ENCODE measurements around the gene NFYB. TPM values are rescaled to one million over a fixed set of nuclear protein-coding genes. Genes with fewer than 3 reads are reported as not detected.
A peak's percentile ranks its signal among the peaks of the same experiment; 100 is the strongest.
"Not testable (repeated sequence)": the region's sequence is repeated elsewhere in the genome, so short reads cannot be mapped to it uniquely, and the experiment has no call there.

Gene NFYB
- total RNA-seq, 1 donor from 2014 or later: 11.7 TPM

DNA sequence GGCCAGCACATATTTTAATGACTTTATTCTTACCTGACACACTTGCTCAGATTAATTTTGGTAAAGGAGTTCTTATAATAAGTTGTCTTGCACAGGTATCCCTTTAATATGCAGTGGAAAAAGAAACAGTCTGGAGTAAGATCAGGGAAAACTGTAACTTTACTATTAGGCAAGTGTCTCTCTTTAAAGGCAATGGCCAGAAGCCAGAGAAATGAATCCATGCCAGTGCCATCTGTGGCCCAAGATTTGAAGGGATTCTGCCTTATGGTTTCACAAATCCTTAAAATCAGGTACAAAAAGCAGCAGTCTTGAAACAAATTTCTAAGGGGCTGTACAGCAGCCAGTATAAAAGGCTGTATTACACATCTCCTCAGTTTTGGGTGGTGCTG, 22.4 kb downstream of the NFYB start:
- no peak for DNase-seq (ENCODE audit: low read depth in 2 of 2)

DNA sequence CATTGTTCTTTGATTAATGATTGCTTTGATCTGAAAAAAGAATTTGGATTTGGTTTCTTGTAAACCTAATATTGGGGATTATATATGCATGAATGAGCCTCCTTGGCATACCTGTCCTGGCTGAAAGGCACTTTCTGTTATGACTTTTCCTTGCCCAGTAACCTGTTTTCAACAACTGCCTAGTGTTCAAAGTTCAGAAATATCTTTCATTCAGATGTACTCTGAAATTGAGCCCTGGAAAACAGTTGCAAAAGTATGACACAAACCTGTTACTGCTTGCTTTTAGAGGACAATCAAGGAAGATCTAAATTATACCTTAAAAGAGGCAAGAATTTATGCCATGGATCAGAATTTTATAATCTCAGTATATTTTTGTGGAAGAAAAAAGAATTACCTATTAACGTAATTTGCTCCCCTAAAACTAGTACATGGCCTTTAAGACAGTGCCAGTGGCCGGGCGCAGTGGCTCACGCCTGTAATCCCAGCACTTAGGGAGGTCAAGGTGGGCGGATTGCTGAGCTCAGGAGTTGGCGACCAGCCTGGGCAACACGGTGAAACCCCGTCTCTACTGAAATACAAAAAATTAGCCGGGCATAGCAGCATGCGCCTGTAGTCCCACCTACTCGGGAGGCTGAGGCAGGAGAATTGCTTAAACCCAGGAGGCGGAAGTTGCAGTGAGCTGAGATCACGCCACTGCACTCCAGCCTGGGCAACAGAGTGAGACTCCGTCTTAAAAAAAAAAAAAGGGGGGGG, 23.0 kb downstream of the NFYB start:
- DNase-seq (ENCODE audit: low read depth in 2 of 2): not testable (repeated sequence)

DNA sequence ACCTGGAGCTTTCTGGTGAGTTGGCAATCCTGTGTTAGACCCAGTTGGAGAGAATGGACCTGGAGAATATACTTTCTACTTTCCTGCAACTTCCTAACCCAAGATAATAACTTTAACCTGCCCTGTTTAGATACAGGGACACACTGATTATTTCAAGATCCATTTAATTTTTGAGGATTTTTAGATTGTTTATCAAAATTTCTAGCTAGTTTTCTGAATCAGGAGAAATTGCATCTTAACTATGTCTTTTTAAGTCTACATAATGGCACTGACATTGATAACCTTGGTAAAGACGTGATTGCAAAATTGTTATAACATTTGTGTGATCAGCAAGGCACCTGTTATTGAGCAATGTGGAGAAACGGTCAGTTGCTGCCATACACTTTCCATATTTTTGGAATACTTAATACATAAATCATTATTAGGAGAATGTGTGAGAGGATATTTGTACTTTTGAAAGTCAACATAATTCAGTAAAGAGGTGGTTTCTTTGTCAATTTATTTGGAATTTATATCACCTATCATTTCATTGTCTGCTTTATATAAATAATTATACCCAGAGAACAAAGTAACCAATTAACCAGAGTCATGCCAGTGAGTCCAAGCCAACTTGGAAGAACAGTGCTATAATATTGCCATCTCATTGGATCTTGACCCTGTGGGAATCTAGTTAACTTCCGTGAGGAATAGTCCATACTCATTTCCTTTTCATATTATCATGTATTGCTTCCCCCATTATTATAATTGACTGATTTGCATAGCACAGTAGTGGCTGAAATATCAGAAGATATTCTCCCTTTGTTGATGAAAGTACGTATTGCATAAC, 28.4 kb downstream of the NFYB start:
- no peak for DNase-seq (ENCODE audit: low read depth in 2 of 2)

DNA sequence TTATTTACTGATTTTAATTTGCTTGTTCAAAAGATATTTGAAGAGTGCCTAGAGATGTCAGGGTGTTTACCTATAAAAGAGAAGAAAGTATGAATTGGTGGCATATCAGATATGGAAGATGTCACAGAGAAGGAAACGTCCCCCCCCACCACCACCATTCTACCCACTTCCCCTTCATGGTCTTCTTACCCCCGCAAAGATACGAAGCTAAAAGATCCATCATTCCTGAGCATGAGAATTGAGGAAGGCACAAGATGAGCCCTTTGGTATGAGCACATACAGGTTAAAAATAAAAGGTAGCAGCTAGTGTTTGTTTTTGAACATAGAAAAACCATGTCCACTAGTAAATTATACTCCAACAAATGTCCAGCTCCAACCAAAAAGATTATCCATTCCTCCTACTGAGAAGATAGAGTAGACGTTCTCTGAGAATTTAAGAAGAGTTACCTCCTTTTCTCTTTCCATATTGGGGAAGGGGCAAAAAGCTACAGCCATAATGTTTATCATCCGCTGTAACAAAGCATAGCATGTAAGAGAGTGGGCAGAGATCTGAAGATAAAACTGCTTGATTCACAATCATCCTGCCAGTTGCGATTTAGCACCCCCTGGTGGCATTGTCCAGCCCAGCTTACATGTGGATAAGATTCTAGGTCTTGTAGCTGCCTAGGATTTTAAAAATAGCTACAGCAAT, 29.1 kb downstream of the NFYB start:
- peak; percentile 76 to 89 for DNase-seq (ENCODE audit: low read depth in 2 of 2)

DNA sequence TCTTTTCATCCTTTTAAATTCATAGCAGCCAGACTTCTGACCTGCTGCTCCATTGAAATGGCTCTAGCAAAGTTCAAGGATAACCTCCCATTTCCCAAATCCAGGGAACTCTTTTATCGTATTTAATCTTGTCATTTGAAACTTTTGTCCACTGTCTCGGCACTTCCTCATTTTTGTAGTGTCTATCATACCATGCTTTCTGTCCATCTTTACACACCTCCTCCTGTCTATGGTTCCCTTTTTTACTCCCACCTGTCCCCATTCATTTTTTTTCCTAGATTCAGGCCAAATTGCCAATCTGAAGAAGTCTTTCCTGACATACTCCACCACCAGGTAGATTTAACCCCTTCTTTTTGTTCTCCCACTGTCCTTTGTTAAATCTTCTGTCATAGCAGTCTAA, 31.0 kb downstream of the NFYB start:
- no peak for DNase-seq (ENCODE audit: low read depth in 2 of 2)

DNA sequence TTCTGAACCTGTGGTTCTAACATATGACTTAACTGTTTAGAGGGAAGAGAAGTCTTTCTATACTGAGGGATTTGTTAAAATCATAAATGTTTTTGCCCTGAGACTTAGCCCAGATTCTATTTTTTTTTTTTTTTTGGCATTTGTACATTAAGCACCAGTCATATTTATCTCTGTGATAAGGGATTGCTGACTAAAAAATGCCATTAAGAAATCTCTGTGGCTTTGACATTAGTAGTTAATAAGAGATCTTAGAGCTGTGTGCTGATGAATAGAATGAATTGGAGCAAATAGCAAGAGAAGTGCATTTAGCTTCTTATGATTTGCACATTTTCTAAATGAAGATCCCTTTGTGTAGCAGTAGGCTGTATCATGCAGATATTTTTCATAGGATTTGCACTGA, 32.5 kb downstream of the NFYB start:
- DNase-seq (ENCODE audit: low read depth in 2 of 2): no peak

DNA sequence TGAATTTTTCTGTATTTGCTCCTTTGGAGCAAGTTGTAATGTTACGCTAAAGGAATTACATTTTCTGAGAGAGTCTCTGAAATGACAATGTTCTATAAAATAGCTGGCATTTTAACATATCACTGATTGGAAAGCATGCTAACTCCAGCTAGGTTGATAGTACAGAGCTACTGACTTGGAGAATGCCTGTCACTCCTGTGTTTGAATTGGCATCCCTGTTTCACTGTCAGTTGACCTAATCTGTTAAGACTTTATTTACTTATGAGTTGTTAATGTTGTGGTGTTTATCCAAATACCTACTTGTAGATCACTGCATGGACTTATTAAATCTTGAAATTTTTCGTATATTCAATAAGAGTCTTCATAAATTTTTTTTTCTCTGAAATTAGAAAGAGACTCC, 40.1 kb downstream of the NFYB start:
- no peak for DNase-seq (ENCODE audit: low read depth in 2 of 2)

DNA sequence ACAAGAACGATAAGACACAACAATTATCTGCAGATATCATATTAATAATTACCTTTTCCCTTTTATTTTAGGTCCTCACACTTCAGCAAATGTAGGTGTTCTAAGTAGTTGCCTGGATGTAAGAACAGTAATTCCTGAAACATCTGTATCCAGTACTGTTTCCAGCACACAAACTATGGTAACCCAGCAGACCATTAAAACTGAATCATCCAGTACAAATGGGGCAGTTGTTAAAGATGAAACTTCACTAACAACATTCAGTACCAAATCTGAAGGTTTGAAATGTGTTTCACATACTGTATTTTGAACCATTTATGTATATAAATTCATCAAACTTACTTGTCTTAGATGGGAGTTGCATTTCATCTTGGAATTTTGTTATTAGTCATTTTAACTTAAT, 42.7 kb downstream of the NFYB start:
- DNase-seq (ENCODE audit: low read depth in 2 of 2): no peak

DNA sequence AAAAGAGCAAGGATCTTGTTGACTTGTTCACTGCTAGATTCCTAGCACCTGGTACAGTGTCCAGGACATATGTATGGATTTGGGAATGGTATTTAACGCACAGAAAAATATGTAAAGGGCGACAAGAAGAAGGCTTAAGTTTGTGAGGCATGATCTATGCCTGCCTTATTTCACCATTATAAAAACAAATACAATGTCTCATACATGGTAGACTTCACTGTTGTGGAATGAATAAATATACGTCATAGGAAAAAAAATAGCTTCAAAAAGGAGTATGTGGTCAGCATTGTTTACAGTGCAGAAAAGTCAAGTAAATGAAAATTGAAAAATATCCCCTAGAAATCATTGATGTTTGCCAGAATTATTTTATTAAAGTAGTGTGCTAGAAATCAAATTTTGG, 43.7 kb downstream of the NFYB start:
- no peak for DNase-seq (ENCODE audit: low read depth in 2 of 2)

DNA sequence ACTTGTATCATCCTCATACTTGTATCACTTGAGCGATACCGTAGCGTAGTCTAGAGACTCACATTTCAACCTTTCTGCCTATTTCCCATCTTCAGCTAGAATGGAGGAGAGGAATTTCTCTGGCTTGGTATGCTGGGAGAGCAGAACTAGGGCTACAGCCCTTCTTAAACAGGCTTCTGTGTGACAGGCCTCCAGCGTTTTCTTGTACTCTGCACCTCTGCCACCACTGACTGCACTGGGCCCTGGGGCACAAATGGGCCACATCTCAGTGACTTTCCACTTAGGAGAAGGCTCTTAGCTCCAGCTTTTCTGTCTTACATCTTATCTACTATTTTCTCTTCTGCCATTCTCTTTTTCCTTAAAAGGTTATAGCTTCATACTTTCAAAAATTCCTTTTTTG, 46.9 kb downstream of the NFYB start:
- DNase-seq (ENCODE audit: low read depth in 2 of 2): no peak

DNA sequence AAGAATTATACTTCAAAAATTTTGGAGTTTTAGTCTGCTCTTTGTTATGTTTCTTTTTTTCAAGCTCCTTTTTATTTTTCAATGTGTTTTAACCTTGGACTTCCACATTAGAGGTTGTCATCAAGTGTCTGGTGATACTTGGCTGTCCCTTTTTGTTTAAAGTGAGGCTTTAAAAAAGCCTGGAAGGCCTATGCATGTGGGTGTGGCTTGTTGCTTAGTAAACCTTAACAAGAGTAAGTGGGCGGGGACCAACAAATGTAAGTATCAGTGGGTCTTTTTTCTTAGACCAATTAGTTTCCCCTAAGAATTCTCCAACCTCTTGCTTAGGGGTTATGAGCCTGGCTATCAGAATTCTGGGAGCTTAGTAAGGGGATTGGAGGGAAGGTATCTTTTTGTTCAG, 47.3 kb downstream of the NFYB start:
- no peak for DNase-seq (ENCODE audit: low read depth in 2 of 2)

DNA sequence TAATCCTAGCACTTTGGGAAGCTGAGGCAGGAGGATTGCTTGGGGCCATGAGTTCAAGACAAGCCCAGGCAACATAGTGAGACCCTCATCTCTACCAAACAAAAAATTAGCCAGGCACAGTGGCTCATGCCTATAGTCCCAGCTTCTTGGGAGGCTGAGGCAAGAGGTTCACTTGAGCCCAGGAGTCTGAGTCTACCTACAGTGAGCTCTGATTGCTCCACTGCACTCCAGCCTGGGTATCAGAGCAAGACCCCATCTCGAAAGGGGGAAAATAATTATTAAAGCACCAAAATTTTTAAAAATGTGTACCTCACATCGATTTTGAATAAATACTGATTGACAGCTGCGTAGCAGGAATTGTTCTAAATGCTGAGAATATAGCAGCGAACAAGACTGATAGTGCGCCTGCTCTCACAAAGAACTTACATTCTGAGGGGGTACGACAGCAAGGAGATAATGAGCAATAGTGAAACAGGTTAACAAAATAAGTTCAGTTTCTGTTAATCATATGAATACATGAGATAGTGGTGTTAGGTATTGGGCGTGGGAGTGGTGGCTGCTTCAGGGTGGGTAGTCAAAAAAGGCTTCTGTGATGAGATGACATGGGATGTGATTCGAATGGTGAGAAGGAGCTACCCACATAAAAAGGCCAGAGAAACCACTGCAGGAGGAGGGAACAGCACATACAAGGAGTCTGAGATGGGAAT, 54.1 kb downstream of the NFYB start:
- no peak for DNase-seq (ENCODE audit: low read depth in 2 of 2)

DNA sequence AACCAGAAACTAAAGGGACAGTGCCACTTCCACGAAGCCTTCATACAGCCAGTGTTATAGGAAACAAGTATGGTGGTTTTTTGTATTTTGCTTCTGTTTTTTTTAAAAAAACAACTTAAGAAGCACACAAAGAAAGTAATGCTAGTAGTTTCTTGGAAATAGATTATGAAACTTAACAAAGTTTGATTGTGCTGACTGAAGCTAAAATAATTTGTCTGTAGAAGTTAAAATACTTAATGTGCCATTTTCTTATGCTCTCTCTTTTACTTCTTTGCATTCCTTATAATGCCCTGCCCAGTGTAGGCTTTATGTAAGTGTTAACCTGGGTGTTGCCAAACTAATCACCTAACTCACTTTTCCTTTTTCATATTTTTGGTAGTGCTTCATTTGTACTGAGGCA, 57.2 kb downstream of the NFYB start:
- DNase-seq (ENCODE audit: low read depth in 2 of 2): no peak

DNA sequence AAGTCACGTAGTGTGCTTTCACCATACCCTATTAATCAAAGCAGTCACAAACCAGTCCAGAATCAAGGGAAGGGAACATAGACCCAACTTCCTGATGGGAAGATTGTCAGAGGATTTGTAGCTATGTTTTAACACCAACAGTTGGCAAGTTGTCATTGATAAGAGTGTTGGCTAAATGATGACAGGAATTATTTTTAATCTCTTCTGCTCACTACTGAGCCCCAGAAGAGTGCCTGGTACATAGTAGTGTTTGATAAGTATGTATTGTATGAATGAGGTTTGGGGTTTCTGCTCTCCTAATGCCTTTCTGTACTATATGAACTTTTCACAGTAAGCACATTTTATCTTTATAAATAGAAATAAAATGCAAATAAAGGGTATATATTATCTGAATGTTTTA, 59.0 kb downstream of the NFYB start:
- no peak for DNase-seq (ENCODE audit: low read depth in 2 of 2)

DNA sequence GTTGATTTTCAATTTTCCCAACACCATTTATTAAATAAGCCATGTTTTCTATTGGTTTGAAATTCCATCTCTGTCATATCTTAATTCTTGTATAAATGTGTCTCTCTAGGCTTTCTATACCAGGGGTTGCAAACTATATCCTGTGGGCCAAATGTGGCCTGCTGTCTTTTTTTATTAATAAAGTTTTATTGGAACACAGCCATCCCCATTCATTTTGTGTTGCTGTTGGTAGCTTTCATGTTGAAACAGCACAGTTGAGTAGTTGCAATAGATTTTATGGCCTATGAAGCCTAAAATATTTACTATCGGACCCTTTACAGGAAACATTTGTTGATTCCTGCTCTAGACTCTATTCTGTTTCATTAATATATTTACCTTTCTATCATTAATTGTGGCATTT, 64.3 kb downstream of the NFYB start:
- no peak for DNase-seq (ENCODE audit: low read depth in 2 of 2)

DNA sequence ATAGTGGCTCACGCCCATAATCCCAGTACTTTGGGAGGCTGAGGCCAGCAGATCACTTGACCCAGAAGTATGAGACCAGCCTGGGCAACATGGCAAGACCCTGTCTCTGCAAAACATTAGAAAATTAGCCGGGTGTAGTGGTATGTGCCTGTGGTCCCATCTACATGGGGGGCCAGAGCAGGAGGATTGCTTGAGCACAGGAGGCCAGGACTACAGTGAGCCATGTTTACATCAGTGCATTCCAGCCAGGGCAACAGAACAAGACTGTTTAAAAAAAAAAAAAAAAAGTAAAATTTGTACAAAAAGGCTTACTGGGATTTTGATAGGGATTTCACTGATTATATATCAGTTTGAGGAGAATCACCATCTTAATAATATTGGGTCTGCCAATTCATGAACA, 65.9 kb downstream of the NFYB start:
- DNase-seq (ENCODE audit: low read depth in 2 of 2): no peak

Other genes with a start within 250 kb of the NFYB start
- gene HSP90B1, start 207.8 kb downstream of the NFYB start, total RNA-seq: 503 and 636 TPM in 2 replicates
- 21.4 and 21.6 TPM in 2 replicates for gene TDG, start 172.3 kb downstream of the NFYB start, total RNA-seq
- gene GLT8D2, start 88.0 kb downstream of the NFYB start, total RNA-seq: 3.9 and 4.8 TPM in 2 replicates
- 16.8 and 17.4 TPM in 2 replicates for gene HCFC2, start 73.7 kb downstream of the NFYB start, total RNA-seq
- gene TXNRD1, start 77.6 kb upstream of the NFYB start, total RNA-seq: 282 and 360 TPM in 2 replicates
- 1.4 and 2.7 TPM in 2 replicates for gene EID3, start 165.5 kb upstream of the NFYB start, total RNA-seq